Middle frontal gyrus (tissue), 1 donor: ENCODE results near the gene FEV.
"Not testable (repeated sequence)": the region's sequence is repeated elsewhere in the genome, so short reads cannot be mapped to it uniquely, and the experiment has no call there.

ENCODE experiments used
- DNase-seq: peaks from one replicate; pipeline ENCODE4 v3.0.0-alpha.2; 2015; ENCODE audit warnings: low spot score; ENCODE audit errors: extremely low spot score

Gene FEV

DNA sequence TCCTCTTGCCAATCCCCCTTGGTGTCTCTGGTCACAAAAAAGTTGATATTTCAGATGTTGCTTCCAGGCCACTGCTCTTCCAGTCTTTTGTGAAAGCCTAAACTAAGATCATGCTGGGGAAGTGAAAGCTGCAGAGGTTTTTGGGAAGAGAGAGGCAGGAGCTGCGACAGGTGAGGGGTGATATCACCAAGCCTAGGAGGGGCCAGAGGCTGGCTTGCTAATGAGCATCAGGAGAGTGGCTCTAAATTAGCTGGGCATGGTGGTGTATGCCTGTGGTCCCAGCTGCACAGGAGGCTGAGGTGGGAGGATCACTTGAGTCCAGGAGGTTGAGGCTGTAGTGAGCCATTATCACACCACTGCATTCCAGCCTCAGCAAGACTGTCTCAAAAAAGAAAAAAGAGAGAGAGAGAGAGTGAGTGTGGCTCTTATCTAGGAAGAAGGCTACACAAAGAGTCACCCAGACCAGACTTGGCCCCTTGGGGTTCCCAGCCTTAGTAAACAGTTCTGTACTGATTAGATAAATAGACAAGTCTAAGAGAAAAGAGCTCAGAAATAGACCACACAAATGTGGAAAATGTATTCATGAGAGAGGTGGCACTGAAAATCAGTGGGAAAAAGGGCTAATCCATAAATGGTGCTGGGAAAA is 40.1 kb downstream of the FEV start:
- DNase-seq, result no peak

DNA sequence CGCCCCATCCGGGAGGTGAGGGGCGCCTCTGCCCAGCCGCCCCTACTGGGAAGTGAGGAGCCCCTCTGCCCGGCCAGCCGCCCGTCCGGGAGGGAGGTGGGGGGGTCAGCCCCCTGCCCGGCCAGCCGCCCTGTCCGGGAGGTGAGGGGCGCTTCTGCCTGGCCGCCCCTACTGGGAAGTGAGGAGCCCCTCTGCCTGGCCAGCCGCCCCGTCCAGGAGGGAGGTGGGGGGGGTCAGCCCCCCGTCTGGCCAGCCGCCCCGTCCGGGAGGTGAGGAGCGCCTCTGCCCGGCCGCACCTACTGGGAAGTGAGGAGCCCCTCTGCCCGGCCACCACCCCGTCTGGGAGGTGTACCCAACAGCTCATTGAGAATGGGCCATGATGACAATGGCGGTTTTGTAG is 53.2 kb downstream of the FEV start:
- not testable (repeated sequence) for DNase-seq
